ENCODE measurements around the gene FAM13A.
"Not testable (repeated sequence)": the region's sequence is repeated elsewhere in the genome, so short reads cannot be mapped to it uniquely, and the experiment has no call there.

Gene FAM13A

DNA sequence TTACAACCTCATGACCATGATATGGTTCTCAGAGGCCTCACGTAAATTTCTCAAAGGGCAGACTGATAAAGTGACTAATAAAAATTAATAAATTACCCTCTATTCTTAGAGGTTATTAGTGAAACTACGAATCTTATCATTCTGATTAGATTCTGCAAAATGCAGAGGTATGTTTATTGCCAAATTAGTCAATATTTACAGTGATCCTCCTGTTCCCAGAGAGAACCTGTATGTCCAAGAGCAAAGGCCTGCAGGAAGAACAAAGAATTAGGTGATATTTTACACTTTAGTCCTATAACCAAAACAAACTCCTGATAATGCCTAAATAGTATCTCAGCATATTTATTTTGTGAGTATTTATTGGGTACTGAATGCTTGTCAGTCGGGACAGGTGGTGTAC lies 58.1 kb downstream of the FAM13A start:
- DNase-seq (ENCODE audit: low read depth): no peak

GRCh38 chr4:88998001-88998400 lies 59.0 kb downstream of the FAM13A start:
- no peak for DNase-seq (ENCODE audit: low read depth)

- DNase-seq (ENCODE audit: low read depth): no peak
Observed at GRCh38 chr4:88995874-88996273, 61.1 kb downstream of the FAM13A start.

DNA sequence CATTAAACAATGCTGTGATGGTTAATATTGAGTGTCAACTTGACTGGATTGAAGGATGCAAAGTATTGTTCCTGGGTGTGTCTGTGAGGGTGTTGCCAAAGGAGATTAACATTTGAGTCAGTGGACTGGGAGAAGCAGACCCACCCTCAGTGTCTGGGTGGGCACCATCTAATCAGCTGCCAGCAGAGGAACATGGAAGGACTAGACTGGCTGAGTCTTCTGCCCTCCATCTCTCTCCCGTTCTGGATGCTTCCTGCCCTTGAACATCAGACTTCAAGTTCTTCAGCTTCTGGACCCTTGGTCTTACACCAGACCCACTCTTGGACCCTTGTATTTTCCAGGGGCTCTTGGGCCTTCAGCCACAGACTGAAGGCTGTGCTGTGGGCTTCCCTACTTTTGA lies 61.7 kb downstream of the FAM13A start:
- DNase-seq (ENCODE audit: low read depth): not testable (repeated sequence)

DNA sequence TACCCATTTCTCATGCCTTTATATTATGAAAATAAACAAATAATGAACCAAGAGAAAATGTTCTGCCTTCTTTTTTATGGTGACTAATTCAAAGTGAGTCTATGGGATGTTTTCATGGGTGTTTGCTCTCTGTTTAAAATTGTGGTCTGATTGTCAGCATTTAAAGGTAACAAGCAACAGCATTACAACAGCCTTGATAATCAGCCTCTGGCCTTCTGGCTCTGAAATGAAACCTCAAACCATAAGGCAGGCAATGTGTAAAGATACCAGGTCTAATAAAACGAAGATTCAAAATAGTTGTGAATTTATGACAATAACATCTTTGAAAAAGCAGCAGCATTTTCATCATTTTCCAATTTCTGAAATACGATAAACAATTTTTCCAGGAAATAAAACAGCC lies 63.7 kb downstream of the FAM13A start:
- no peak for DNase-seq (ENCODE audit: low read depth)

- DNase-seq (ENCODE audit: low read depth): peak; percentile 17
Observed at GRCh38 chr4:88991746-88992145, 65.2 kb downstream of the FAM13A start.

DNA sequence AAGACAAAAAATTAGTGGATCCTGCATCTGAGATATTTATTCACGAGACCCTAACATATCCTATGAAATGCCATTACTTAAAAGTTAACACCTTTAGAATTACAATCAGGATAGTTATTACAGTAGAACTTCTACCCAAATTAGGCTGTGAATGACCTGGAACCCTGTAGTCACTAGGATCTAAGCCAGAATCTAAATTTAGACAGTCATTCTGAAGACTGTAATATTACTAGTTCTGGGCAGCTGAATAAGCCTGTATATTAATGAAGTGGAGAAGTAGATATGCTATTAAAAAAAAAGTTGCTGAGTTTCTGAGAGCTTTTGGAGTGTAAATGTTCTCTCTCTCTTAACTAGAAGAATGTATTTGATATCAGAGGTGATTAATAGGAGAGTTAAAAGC lies 67.0 kb downstream of the FAM13A start:
- no peak for DNase-seq (ENCODE audit: low read depth)

GRCh38 chr4:88985088-88985773 lies 71.8 kb downstream of the FAM13A start:
- peak; percentile 81 for DNase-seq (ENCODE audit: low read depth)

GRCh38 chr4:88982757-88983156 lies 74.2 kb downstream of the FAM13A start:
- DNase-seq (ENCODE audit: low read depth): no peak

DNA sequence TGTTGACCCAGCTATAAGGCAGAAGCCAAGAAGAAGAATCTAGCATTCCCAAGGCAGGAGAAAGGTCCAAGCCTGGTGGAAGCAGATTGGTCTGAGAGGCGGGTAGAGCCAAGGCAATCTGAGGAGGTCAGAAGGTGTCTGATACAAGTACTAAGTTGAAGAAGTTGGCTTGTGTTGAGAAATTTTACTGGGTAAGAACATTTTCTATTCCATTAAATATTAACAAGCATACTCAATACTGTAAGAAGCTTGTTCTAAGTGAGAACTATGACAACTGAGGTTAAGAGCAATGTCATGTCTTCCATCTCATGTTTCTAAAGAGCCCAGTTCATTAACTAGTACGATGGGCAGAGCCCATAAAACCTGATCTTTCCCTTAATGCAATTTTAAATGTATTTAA lies 75.0 kb downstream of the FAM13A start:
- DNase-seq (ENCODE audit: low read depth): no peak

DNA sequence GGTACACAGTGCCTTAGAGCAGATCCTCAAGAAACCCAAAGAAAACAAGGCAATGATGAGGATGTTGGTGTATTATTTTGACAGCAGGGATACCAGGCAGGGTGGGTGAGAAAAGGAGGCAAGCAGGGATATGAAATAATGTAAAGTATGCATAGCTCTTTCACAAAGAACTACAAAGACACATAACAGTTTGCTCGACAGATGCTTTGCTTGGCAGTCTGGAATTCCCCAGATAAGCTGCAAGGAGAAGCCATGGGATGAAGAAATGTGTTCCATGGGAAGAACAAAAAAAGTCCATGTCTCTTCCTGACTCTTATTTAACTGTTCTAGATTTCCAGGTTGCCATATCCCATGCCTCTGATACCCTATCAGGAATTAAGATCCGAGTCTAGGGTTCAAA lies 75.4 kb downstream of the FAM13A start:
- no peak for DNase-seq (ENCODE audit: low read depth)

DNA sequence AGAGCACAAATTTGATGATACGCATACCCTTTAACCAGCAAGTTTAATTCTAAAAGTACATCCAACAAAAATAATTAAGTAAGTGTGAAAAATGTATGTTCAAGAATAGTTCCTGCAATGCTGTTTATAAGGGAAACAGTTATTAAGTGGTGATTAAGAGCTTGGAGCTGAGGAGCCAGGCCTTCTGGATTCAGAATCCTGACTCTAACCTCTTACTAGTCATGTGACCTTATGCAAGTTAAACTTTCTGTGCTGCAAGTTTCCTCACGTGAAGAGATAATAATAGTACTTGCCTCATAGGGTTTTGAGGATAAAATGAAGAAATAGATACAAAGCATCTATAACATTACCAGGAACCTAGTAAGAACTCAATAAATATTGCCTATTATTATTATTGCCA lies 77.7 kb downstream of the FAM13A start:
- DNase-seq (ENCODE audit: low read depth): no peak

- no peak for DNase-seq (ENCODE audit: low read depth)
Observed at GRCh38 chr4:88976775-88977035, 80.3 kb downstream of the FAM13A start.

DNA sequence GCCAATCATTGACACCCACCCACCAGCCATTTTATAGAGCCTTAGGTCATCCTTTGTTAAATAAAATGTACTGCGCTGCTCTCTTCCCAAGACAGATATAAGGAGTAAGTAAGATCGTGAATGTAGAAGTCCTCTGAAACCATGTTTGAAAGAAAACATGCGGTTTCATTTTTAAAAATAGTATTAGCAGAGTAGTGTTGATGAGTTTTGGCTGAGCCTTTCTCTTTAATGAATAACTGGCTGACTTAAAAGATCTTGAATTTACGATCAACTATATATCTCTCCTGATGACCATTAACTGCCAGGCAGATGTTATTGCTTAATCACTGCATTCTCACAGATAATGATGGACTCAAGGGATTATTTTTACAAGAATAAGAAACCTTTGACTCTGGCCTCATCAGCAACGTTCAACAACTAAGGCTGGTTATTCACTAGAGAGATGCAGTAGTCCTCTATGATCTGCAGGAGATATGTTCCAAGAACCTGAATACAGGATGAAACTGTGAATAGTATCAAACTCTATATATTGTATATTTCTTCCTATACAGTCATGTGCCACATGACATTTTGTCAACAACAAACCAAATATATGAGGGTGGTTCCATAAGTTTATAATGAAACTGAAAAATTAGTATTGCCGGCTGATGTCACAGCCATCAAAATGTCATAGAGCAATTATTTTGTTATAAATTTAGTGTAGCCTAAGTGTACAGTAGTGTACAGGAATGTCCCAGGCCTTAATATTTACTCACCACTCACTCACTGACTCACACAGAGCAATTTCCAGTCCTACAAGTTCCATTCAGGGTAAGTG lies 80.8 kb downstream of the FAM13A start:
- DNase-seq (ENCODE audit: low read depth): peak; percentile 54

DNA sequence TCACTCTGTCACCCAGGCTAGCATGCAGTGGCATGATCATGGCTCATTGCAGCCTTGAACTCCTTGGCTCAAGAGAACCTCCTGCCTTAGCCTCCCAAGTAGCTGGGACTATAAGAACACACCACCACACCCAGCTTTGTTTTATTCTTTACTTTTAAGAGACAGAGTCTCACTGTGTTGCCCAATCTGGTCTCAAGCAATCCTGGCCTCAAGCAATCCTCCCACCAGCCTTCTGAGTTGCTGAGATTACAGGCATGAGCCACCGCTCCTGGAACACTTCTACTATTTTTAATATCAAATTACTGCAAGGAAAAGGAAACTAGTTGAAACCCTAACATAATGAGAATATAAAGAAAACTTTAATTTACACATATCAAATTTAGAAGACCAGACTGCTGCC lies 85.4 kb downstream of the FAM13A start:
- no peak for DNase-seq (ENCODE audit: low read depth)

DNA sequence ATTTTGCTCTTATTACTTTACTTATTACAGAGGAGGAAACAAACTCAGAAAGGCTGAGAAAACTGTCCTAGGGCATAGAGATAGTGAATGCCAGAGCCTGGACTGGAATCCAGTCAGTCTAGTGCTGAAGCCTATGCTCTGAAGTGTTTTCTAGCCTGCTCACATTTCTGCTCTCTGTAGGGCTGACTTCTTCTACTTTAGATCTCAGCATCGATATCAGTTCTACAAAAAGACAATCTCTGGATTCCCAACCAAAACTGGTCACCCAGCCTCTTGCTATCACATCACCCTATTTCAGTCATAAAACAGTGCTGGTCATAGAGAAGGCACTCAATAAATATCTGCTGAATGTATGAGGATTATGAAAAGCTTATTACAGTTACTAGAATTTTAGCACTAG lies 87.2 kb downstream of the FAM13A start:
- no peak for DNase-seq (ENCODE audit: low read depth)

DNA sequence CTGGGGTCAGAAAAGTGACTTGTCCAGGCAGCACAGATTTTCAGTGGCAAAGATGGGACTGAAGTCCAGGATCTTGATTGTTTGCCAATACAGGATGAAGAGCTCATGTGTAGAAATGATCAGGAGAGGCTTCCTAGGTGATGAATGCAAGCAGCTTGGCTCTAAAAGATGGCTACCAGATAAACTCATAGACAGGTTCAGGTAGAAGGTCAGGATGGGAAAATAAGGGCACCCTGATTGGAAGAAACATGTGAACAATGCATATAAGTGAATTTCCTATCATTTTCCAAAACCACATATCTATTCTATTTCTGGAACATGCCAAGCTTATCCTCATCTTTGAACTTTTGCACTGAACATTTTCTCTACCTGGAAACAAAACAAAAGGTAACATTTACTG lies 87.7 kb downstream of the FAM13A start:
- DNase-seq (ENCODE audit: low read depth): no peak

- no peak for DNase-seq (ENCODE audit: low read depth)
Observed at GRCh38 chr4:88967883-88968331, 89.1 kb downstream of the FAM13A start.

DNA sequence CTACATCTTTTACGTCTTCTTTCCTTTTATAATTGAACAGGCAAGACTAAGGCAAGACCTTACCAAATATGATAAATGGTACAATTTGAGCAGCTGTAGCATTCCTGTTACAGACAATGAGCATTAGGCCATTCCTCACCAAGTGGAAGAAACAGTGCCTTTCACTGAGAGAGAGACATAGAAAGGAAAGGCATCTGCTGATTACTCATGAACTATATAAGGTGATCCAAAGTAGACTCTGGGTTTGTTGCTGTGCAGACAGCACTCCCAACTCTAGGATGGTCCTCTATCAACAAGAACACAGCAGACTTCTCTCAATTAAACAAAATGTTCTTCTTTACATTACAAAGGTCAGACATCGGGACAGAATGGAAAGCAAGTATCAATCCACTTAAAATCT lies 91.9 kb downstream of the FAM13A start:
- no peak for DNase-seq (ENCODE audit: low read depth)

- peak; percentile 69 for DNase-seq (ENCODE audit: low read depth)
Observed at GRCh38 chr4:88964450-88964849, 92.5 kb downstream of the FAM13A start.

GRCh38 chr4:88963817-88964216 lies 93.2 kb downstream of the FAM13A start:
- peak; percentile 27 for DNase-seq (ENCODE audit: low read depth)

GRCh38 chr4:88962396-88962795 lies 94.6 kb downstream of the FAM13A start:
- no peak for DNase-seq (ENCODE audit: low read depth)

DNA sequence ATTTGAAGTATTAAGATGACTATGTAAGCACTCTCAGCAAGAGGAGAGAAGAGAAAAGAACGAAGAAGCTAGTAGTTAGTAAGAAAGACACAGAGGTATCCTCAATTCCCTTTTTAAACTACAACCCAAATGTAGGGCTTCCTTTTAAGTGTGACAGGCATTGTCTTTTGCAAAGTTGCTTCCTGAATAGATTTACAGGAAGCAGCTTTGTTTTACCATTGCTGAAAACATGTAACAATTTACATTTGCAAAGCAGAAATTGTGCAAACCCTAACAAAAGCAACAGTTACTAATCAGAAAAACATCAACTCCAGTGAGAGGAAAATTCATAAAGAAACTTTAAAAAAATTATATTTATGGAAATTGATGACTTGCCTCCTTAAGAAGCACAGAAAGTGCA lies 96.4 kb downstream of the FAM13A start:
- no peak for DNase-seq (ENCODE audit: low read depth)

- DNase-seq (ENCODE audit: low read depth): no peak
Observed at GRCh38 chr4:88958080-88958479, 98.9 kb downstream of the FAM13A start.
